PFSK-1 (cell line): ENCODE results near the gene NF2.

ENCODE experiments used
- FOXP2 ChIP-seq: optimal IDR thresholded peaks from 2 replicates; pipeline ENCODE3; 2011; ENCODE audit warnings: borderline replicate concordance, control low read depth, inconsistent platforms; ENCODE audit not compliant: insufficient read depth; ENCODE audit errors: extremely low read length, extremely low read depth
- POLR2AphosphoS5 ChIP-seq: IDR thresholded peaks from 2 replicates; pipeline ENCODE4 v1.6.1; 2012; ENCODE audit warnings: low read depth, mild to moderate bottlenecking, control low read depth, low read length, moderate library complexity
- SIN3A ChIP-seq: IDR thresholded peaks from 2 replicates; pipeline ENCODE4 v1.6.1; 2012; ENCODE audit warnings: mild to moderate bottlenecking, low read length, moderate library complexity, borderline replicate concordance; ENCODE audit not compliant: insufficient read depth
- TAF1 ChIP-seq: IDR thresholded peaks from 2 replicates; pipeline ENCODE4 v1.6.1; 2012; ENCODE audit warnings: low read length, control low read depth, borderline replicate concordance; ENCODE audit not compliant: insufficient read depth
- TF ChIP-seq, protein P1 (sequence below), 2 experiments: IDR thresholded peaks; 2 replicates each; pipeline versions ENCODE4 v1.6.1 to v1.8.0; 2011 to 2012; ENCODE audit warnings: low read depth in 2 of 2, low read length in 2 of 2, control low read depth in 1 of 2, inconsistent platforms in 1 of 2, mild to moderate bottlenecking in 1 of 2, moderate library complexity in 1 of 2; ENCODE audit not compliant: insufficient read depth in 1 of 2

NF2 gene

GRCh38 chr22:29642694-29643093 lies 39.3 kb downstream of the NF2 start:
- TF ChIP-seq, protein P1, sequence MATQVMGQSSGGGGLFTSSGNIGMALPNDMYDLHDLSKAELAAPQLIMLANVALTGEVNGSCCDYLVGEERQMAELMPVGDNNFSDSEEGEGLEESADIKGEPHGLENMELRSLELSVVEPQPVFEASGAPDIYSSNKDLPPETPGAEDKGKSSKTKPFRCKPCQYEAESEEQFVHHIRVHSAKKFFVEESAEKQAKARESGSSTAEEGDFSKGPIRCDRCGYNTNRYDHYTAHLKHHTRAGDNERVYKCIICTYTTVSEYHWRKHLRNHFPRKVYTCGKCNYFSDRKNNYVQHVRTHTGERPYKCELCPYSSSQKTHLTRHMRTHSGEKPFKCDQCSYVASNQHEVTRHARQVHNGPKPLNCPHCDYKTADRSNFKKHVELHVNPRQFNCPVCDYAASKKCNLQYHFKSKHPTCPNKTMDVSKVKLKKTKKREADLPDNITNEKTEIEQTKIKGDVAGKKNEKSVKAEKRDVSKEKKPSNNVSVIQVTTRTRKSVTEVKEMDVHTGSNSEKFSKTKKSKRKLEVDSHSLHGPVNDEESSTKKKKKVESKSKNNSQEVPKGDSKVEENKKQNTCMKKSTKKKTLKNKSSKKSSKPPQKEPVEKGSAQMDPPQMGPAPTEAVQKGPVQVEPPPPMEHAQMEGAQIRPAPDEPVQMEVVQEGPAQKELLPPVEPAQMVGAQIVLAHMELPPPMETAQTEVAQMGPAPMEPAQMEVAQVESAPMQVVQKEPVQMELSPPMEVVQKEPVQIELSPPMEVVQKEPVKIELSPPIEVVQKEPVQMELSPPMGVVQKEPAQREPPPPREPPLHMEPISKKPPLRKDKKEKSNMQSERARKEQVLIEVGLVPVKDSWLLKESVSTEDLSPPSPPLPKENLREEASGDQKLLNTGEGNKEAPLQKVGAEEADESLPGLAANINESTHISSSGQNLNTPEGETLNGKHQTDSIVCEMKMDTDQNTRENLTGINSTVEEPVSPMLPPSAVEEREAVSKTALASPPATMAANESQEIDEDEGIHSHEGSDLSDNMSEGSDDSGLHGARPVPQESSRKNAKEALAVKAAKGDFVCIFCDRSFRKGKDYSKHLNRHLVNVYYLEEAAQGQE (IDR thresholded peaks at IDR 0.05; ENCODE audit: insufficient read depth in 1 of 2, low read depth in 2 of 2, low read length in 2 of 2): no peak
- TF ChIP-seq POLR2AphosphoS5: no peak
- no peak for TF ChIP-seq SIN3A
- no peak for TF ChIP-seq FOXP2
- no peak for TF ChIP-seq TAF1

DNA sequence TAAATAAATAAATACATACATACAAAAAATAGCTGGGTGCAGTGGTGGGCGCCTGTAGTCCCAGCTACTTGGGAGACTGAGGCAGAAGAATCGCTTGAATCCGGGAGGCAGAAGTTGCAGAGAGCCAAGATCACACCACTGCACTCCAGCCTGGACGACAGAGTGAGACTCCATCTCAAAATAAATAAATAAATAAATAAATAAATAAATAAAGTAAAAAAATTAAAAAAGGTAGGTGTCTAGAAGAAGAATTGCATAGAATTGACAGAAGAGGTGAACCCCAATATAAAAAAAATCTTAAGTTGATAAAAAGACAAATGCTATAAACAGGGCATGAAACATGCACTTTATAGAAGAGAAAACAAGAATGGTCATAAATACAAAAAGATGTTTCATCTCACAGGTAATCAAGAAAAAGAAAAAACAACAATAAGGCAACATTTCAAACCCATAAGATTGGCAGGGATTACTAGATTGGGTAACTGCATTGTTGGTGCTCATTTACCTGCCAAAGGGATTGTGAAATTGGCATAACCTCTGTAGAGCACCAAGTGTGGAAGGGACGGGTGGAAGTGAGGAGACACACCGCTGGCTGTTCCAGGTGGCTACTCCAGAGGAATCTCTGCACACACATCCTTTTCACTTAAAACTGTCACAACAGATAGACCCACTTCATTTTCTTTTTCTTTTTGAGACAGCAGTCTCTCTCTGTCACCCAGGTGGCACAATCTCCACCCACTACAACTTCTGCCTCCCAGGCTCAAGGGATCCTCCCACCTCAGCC lies 44.7 kb downstream of the NF2 start:
- TF ChIP-seq FOXP2 (no peak), TAF1 (no peak)
- TF ChIP-seq, protein P1 (IDR thresholded peaks at IDR 0.05; ENCODE audit: insufficient read depth in 1 of 2, low read depth in 2 of 2, low read length in 2 of 2): no peak

DNA sequence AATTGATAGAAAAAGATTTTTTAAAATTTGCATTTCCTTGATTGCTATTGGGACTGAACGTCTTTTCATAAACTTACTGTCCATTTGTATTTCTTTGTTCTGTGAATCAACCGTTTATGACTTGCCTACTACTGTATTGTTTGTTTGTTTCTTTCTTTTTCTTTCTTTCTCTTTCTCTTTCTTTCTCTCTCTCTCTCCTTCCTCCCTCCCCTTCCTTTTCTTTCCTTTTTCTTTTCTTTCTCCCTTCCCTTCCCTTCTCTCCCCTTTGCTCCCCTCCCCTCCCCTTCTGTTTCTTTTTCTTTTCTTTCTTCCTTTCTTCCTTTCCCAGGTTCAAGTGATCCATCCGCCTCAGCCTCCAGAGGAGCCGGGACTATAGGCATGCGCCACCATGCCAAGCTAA lies 46.9 kb downstream of the NF2 start:
- no peak for TF ChIP-seq TAF1

DNA sequence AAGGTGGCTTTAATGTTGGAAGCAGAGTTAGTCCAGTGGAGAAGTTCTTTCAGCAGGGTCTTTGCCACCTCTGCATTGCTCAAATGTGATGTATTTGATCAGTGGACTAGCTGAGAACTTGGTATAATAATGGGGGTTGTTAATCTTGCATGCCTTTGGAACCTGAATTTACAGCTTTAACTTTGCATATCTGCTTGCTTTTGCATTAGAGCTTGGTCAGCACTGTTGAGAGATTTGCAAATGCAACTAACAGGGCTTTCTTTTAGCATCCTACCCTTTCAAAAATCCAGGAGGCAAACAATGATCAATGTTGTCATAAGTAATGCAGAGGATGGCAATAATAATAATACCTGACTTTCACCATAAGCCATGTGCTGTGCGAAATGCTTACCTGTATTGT lies 48.2 kb downstream of the NF2 start:
- TF ChIP-seq POLR2AphosphoS5: no peak
- TF ChIP-seq, protein P1 (IDR thresholded peaks at IDR 0.05; ENCODE audit: insufficient read depth in 1 of 2, low read depth in 2 of 2, low read length in 2 of 2): no peak
- no peak for TF ChIP-seq FOXP2
- TF ChIP-seq TAF1: no peak
- no peak for TF ChIP-seq SIN3A

DNA sequence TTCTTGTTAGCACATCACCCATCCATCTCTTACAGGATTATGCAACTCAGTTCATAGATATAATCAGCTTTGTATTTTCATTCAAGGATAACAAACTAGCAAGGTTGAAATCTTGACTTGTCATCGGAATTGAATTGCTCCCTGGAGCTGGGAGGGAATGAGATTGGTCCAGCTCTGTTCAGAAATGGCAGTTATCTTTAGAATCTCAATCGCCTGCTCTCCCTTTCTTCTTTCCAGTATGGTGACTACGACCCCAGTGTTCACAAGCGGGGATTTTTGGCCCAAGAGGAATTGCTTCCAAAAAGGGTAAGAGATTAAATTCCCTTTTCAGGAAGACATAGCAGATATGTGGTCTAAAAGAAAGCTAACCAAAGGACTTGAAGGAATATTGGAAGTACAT lies 51.0 kb downstream of the NF2 start:
- TF ChIP-seq, protein P1 (IDR thresholded peaks at IDR 0.05; ENCODE audit: insufficient read depth in 1 of 2, low read depth in 2 of 2, low read length in 2 of 2): no peak
- TF ChIP-seq FOXP2 (no peak), TAF1 (no peak), SIN3A (no peak), POLR2AphosphoS5 (no peak)
